ENCODE results near the gene MYEF2. TPM values are rescaled to one million over a fixed set of nuclear protein-coding genes. Genes with fewer than 3 reads are reported as not detected.

MYEF2 gene
- total and polyA plus RNA-seq, 2 of the 8 experiments (the other 6 are each of a cell fraction or from before 2014, with no cell fraction given) = 18.9 to 79.2 TPM

DNA sequence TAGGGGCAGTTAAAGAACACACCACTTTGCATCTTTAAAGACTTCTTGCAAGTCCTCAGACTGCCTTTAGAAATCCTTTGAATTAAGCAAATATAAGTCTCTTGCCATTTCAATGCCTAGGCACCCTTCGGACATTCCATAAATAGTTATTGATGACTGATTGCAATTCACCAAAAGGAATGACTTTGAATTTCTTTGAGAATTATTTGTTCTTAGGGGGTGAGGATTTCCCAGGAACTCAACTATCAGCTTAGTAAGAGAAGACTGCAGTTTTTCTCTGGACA, 495 bp upstream of the MYEF2 start:
- Histone ChIP-seq H3K4me2 (ENCODE audit: insufficient read depth in 1 of 2, low read depth in 2 of 2, low read length in 2 of 2) (peak overlapping the region; percentile 67 to 91), H2BK120ac (replicated peaks; ENCODE audit: low read depth, low read length) (no peak overlapping the region), H3K23ac (ENCODE audit: insufficient read length) (no peak overlapping the region), H4K5ac (ENCODE audit: insufficient read length, low read depth, low read length) (peak overlapping the region; percentile 50), H3K14ac (ENCODE audit: insufficient read length) (no peak overlapping the region), H3K27ac (ENCODE audit: low read depth, low read length) (peak overlapping the region; percentile 60; the same call in 1 of the 2 replicates), H3K9ac (replicated peaks in 1 of 4; ENCODE audit: extremely low read depth in 1 of 4, low read depth in 3 of 4, low read length in 3 of 4) (peak overlapping the region in 3 of 4 experiments; percentile 54 to 87 (median 59); a peak in 6 of 7 replicates), H3K18ac (ENCODE audit: extremely low read depth, low read length) (no peak overlapping the region), H3K4me3 (ENCODE audit: extremely low read depth in 1 of 4, insufficient read depth in 2 of 4, low read depth in 3 of 4, low read length in 4 of 4) (peak overlapping the region; percentile 50 to 99 (median 80)), H2BK12ac (ENCODE audit: low read depth, low read length) (no peak overlapping the region), H3K4ac (replicated peaks; ENCODE audit: insufficient read length, low read depth, low read length) (no peak overlapping the region), H3K4me1 (replicated peaks in 1 of 4; ENCODE audit: control insufficient read depth in 3 of 4, insufficient read depth in 4 of 4, low read length in 3 of 4) (peaks cover 0 to 9% (median 1%) of the 10 kb centered on the region in 4 experiments; a peak in 2 of 7 replicates), H2AFZ (ENCODE audit: low read length) (peak overlapping the region; percentile 94), H2AK5ac (ENCODE audit: low read depth, low read length) (no peak overlapping the region), H3K79me2 (ENCODE audit: control insufficient read depth in 1 of 2, insufficient read depth in 2 of 2, low read length in 2 of 2) (peaks cover 9 to 41% of the 10 kb centered on the region in 2 experiments; a peak in 3 of 4 replicates), H2BK15ac (ENCODE audit: low read length) (no peak overlapping the region), H4K20me1 (replicated peaks in 1 of 2; ENCODE audit: control insufficient read depth in 1 of 2, insufficient read depth in 2 of 2, low read length in 2 of 2) (no peaks in the 10 kb centered on the region), H4K8ac (ENCODE audit: extremely low read depth, insufficient read depth, low read length) (peak overlapping the region; percentile 81; the same call in 1 of the 2 replicates), H3K9me3 (ENCODE audit: insufficient read depth in 2 of 2, low read depth in 1 of 2, low read length in 1 of 2) (no peaks in the 10 kb centered on the region), H3K27me3 (replicated peaks in 1 of 4; ENCODE audit: control insufficient read depth in 3 of 4, extremely low read depth in 1 of 4, insufficient read depth in 3 of 4, low read length in 3 of 4) (no peaks in the 10 kb centered on the region), H3K79me1 (ENCODE audit: low read depth, low read length) (peaks cover 2% of the 10 kb centered on the region; the same call in 1 of the 2 replicates), H4K91ac (replicated peaks; ENCODE audit: insufficient read length, low read length) (peak overlapping the region; percentile 83), H3K56ac (replicated peaks; ENCODE audit: insufficient read length, low read depth, low read length) (no peak overlapping the region), H3K36me3 (ENCODE audit: control insufficient read depth in 2 of 4, insufficient read depth in 4 of 4, low read length in 3 of 4) (no peaks in the 10 kb centered on the region), H3K23me2 (ENCODE audit: low read depth, low read length) (no peaks in the 10 kb centered on the region), H2BK20ac (ENCODE audit: low read length) (no peak overlapping the region; the same call in 1 of the 2 replicates), H2BK5ac (ENCODE audit: low read depth, low read length) (no peak overlapping the region)
- CTCF ChIA-PET (ENCODE audit: partially characterized antibody) = no interaction called here
- DNase-seq (ENCODE audit: low read depth in 1 of 2, low spot score in 2 of 2) = no peak
- 52% methylated on average over 1 of the region's 1 CpG; no CpG with 5 or more reads in 1 of the 2 experiments for WGBS, 2 experiments (ENCODE audit: extremely low coverage in 1 of 2, insufficient coverage in 1 of 2, insufficient read length in 1 of 2, insufficient replicate concordance in 2 of 2, low coverage in 1 of 2, low lambda C conversion rate in 2 of 2, missing lambda C conversion rate in 1 of 2)
- peak; percentile 36 for FAIRE-seq
- POLR2A ChIA-PET (ENCODE audit: partially characterized antibody) = interaction anchor here (1.0 to 3.1 kb wide), 7 partner anchors 10 to 89 kb away, joined by 3 to 13 read pairs (median 3); partner anchors contain the start of gene SLC24A5
- no peak for TF ChIP-seq RBBP5 (IDR thresholded peaks at IDR 0.05; ENCODE audit: borderline replicate concordance, low read depth, low read length)
- TF ChIP-seq SP1 (IDR thresholded peaks at IDR 0.05; ENCODE audit: low read depth, low read length) = no peak
- no peak for TF ChIP-seq ZNF274 (IDR thresholded peaks at IDR 0.05; ENCODE audit: borderline replicate concordance, extremely low read depth, low read length)
- no peak for TF ChIP-seq BRCA1 (IDR thresholded peaks at IDR 0.05; ENCODE audit: low read depth, low read length)
- no peak for TF ChIP-seq RXRA (IDR thresholded peaks at IDR 0.05; ENCODE audit: insufficient read depth, low read depth, low read length)
- no peak for TF ChIP-seq CBX8 (IDR thresholded peaks at IDR 0.05; ENCODE audit: borderline replicate concordance, low read depth, low read length)
